ENCODE results near the gene FAM3D.
"Not testable (repeated sequence)": the region's sequence is repeated elsewhere in the genome, so short reads cannot be mapped to it uniquely, and the experiment has no call there.

Gene FAM3D

GRCh38 chr3:58698246-58698645 is 31.7 kb upstream of the FAM3D start:
- no peak overlapping the region for H3K27ac ChIP-seq
- DNase-seq (ENCODE audit: low read depth, low spot score), result no peak
- no peaks in the 10 kb centered on the region for H3K36me3 ChIP-seq (ENCODE audit: insufficient read depth, low read length)
- no peak overlapping the region for H3K9ac ChIP-seq (ENCODE audit: insufficient read length)
- TF ChIP-seq FOXP2 (optimal IDR thresholded peaks at IDR 0.05; ENCODE audit: control extremely low read depth, extremely low read length, insufficient read depth) (no peak), POLR2AphosphoS5 (IDR thresholded peaks at IDR 0.05; ENCODE audit: borderline replicate concordance, low read depth, low read length) (no peak), EZH2 (IDR thresholded peaks at IDR 0.05) (no peak)
- no peaks in the 10 kb centered on the region for H3K9me3 ChIP-seq (ENCODE audit: low read depth, low read length)
- H3K4me3 ChIP-seq, result no peak overlapping the region

- Histone ChIP-seq H3K4me3 (no peak overlapping the region), H3K9me3 (ENCODE audit: low read depth, low read length) (no peaks in the 10 kb centered on the region), H3K9ac (ENCODE audit: insufficient read length) (no peak overlapping the region), H3K27ac (no peak overlapping the region), H3K36me3 (ENCODE audit: insufficient read depth, low read length) (no peaks in the 10 kb centered on the region)
- TF ChIP-seq POLR2AphosphoS5 (IDR thresholded peaks at IDR 0.05; ENCODE audit: borderline replicate concordance, low read depth, low read length), result no peak
- TF ChIP-seq FOXP2 (optimal IDR thresholded peaks at IDR 0.05; ENCODE audit: control extremely low read depth, extremely low read length, insufficient read depth), result no peak
- TF ChIP-seq EZH2 (IDR thresholded peaks at IDR 0.05), result no peak
- no peak for DNase-seq (ENCODE audit: low read depth, low spot score)
These were observed 31.0 kb upstream of the FAM3D start for GRCh38 chr3:58697561-58697960.

- not testable (repeated sequence) for H3K9me3 ChIP-seq (ENCODE audit: low read depth, low read length); H3K9ac ChIP-seq (ENCODE audit: insufficient read length); DNase-seq (ENCODE audit: low read depth, low spot score)
These were observed 30.2 kb upstream of the FAM3D start for GRCh38 chr3:58696813-58697212.

GRCh38 chr3:58696093-58696492 is 29.5 kb upstream of the FAM3D start:
- H3K9me3 ChIP-seq (ENCODE audit: low read depth, low read length), result no peaks in the 10 kb centered on the region
- no peak overlapping the region for H3K9ac ChIP-seq (ENCODE audit: insufficient read length)
- no peaks in the 10 kb centered on the region for H3K36me3 ChIP-seq (ENCODE audit: insufficient read depth, low read length)
- no peak overlapping the region for H3K4me3 ChIP-seq
- TF ChIP-seq FOXP2 (optimal IDR thresholded peaks at IDR 0.05; ENCODE audit: control extremely low read depth, extremely low read length, insufficient read depth) (no peak), EZH2 (IDR thresholded peaks at IDR 0.05) (no peak), POLR2AphosphoS5 (IDR thresholded peaks at IDR 0.05; ENCODE audit: borderline replicate concordance, low read depth, low read length) (no peak)
- no peak overlapping the region for H3K27ac ChIP-seq
- no peak for DNase-seq (ENCODE audit: low read depth, low spot score)

More at GRCh38 chr3:58696813-58697212, 30.2 kb upstream of the FAM3D start:
- not testable (repeated sequence) for H3K36me3 ChIP-seq (ENCODE audit: insufficient read depth, low read length); H3K27ac ChIP-seq; H3K4me3 ChIP-seq

- H3K4me3 ChIP-seq; H3K9ac ChIP-seq (ENCODE audit: insufficient read length); H3K36me3 ChIP-seq (ENCODE audit: insufficient read depth, low read length); DNase-seq (ENCODE audit: low read depth, low spot score); H3K9me3 ChIP-seq (ENCODE audit: low read depth, low read length); H3K27ac ChIP-seq: not testable (repeated sequence)
These were observed 28.7 kb upstream of the FAM3D start for GRCh38 chr3:58695284-58695683.

- no peaks in the 10 kb centered on the region for H3K9me3 ChIP-seq (ENCODE audit: low read depth, low read length)
- no peak overlapping the region for H3K4me3 ChIP-seq
- no peak for DNase-seq (ENCODE audit: low read depth, low spot score)
- TF ChIP-seq EZH2 (IDR thresholded peaks at IDR 0.05) (no peak), POLR2AphosphoS5 (IDR thresholded peaks at IDR 0.05; ENCODE audit: borderline replicate concordance, low read depth, low read length) (no peak), FOXP2 (optimal IDR thresholded peaks at IDR 0.05; ENCODE audit: control extremely low read depth, extremely low read length, insufficient read depth) (no peak)
- H3K9ac ChIP-seq (ENCODE audit: insufficient read length), result no peak overlapping the region
- H3K36me3 ChIP-seq (ENCODE audit: insufficient read depth, low read length), result no peaks in the 10 kb centered on the region
- H3K27ac ChIP-seq, result no peak overlapping the region
These were observed 27.6 kb upstream of the FAM3D start for GRCh38 chr3:58693940-58694850.

GRCh38 chr3:58692484-58692883 is 25.9 kb upstream of the FAM3D start:
- TF ChIP-seq POLR2AphosphoS5 (IDR thresholded peaks at IDR 0.05; ENCODE audit: borderline replicate concordance, low read depth, low read length) (no peak), FOXP2 (optimal IDR thresholded peaks at IDR 0.05; ENCODE audit: control extremely low read depth, extremely low read length, insufficient read depth) (no peak), EZH2 (IDR thresholded peaks at IDR 0.05) (no peak)
- no peak overlapping the region for H3K9ac ChIP-seq (ENCODE audit: insufficient read length)
- H3K9me3 ChIP-seq (ENCODE audit: low read depth, low read length), result no peaks in the 10 kb centered on the region

GRCh38 chr3:58691997-58692396 is 25.4 kb upstream of the FAM3D start:
- TF ChIP-seq POLR2AphosphoS5 (IDR thresholded peaks at IDR 0.05; ENCODE audit: borderline replicate concordance, low read depth, low read length), result no peak
- TF ChIP-seq EZH2 (IDR thresholded peaks at IDR 0.05), result no peak
- no peak for TF ChIP-seq FOXP2 (optimal IDR thresholded peaks at IDR 0.05; ENCODE audit: control extremely low read depth, extremely low read length, insufficient read depth)
- no peaks in the 10 kb centered on the region for H3K9me3 ChIP-seq (ENCODE audit: low read depth, low read length)
- no peak overlapping the region for H3K4me3 ChIP-seq
- no peak for DNase-seq (ENCODE audit: low read depth, low spot score)
- H3K9ac ChIP-seq (ENCODE audit: insufficient read length), result no peak overlapping the region
- no peak overlapping the region for H3K27ac ChIP-seq
- H3K36me3 ChIP-seq (ENCODE audit: insufficient read depth, low read length), result no peaks in the 10 kb centered on the region

More at GRCh38 chr3:58692484-58692883, 25.9 kb upstream of the FAM3D start:
- Histone ChIP-seq H3K4me3 (no peak overlapping the region), H3K36me3 (ENCODE audit: insufficient read depth, low read length) (no peaks in the 10 kb centered on the region), H3K27ac (no peak overlapping the region)
- no peak for DNase-seq (ENCODE audit: low read depth, low spot score)

- Histone ChIP-seq H3K4me3 (no peak overlapping the region), H3K27ac (no peak overlapping the region), H3K36me3 (ENCODE audit: insufficient read depth, low read length) (no peaks in the 10 kb centered on the region), H3K9ac (ENCODE audit: insufficient read length) (no peak overlapping the region), H3K9me3 (ENCODE audit: low read depth, low read length) (no peaks in the 10 kb centered on the region)
- no peak for DNase-seq (ENCODE audit: low read depth, low spot score)
- TF ChIP-seq POLR2AphosphoS5 (IDR thresholded peaks at IDR 0.05; ENCODE audit: borderline replicate concordance, low read depth, low read length), result no peak
- TF ChIP-seq FOXP2 (optimal IDR thresholded peaks at IDR 0.05; ENCODE audit: control extremely low read depth, extremely low read length, insufficient read depth), result no peak
These were observed 23.9 kb upstream of the FAM3D start for GRCh38 chr3:58690490-58690889.

All from SK-N-MC (cell line).